Mucosa of gallbladder (tissue), 1 donor: ENCODE data around the gene HOXD1. TPM values are rescaled to one million over a fixed set of nuclear protein-coding genes. Genes with fewer than 3 reads are reported as not detected.

ENCODE experiments used
- DNase-seq: peaks from one replicate; pipeline ENCODE4 v3.0.0-alpha.2; 2020; ENCODE audit warnings: low spot score
- total RNA-seq: library from RNA; stranded (reverse); gene quantifications from one replicate; pipeline ENCODE4 v1.2.1, GENCODE V29; 2021
- donor health status: DM: no; HTN: no; CAD: no.

The HOXD1 gene
- total RNA-seq = 0.40 TPM

DNA sequence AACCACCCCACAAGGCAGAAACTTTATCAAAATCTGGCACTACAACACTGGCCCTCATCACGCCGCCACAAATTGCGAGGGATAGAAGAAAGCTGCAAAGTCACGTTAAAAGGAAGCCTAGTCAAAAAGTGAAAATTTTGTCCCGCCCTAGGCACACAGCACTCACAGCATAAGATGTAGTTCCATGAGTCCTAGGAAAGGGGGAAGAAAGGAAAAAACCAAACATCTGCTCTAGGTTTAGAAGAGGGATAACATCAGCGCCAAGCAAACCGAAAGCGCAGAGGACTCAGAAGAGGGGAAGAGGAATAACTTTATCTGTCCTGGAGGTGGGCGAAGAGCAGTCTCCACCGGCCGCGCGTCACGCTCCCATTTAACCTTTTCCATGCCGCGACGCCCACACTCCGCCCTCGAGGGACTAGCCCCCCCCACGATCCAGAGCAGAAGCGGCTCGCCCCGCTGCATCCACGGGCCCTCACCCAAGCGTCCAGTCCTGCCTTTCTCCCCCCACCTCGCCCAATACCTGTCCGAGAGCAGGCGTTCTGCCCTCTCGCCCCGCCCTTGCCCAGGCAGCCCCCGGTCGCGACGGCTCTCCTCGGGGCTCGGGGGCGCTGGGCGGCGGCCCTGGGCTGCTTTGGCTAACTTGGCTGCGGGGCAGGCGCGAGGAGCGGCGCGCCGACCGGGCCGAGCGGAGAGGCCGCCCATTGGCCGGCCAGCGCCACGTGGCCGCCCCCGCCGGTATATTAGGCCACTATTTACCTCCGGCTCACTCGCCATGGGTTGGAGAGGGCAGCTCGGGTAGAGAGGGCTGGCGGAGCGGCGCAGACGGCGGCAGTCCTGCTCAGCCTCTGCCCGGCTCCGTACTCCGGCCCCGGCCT, at the start of gene HOXD1:
TSS of gene HOXD1 (plus strand) at position 770 of the 875 bp plus-strand sequence. CDS start 134 bp downstream, outside the sequence.
- DNase-seq = no peak

DNA sequence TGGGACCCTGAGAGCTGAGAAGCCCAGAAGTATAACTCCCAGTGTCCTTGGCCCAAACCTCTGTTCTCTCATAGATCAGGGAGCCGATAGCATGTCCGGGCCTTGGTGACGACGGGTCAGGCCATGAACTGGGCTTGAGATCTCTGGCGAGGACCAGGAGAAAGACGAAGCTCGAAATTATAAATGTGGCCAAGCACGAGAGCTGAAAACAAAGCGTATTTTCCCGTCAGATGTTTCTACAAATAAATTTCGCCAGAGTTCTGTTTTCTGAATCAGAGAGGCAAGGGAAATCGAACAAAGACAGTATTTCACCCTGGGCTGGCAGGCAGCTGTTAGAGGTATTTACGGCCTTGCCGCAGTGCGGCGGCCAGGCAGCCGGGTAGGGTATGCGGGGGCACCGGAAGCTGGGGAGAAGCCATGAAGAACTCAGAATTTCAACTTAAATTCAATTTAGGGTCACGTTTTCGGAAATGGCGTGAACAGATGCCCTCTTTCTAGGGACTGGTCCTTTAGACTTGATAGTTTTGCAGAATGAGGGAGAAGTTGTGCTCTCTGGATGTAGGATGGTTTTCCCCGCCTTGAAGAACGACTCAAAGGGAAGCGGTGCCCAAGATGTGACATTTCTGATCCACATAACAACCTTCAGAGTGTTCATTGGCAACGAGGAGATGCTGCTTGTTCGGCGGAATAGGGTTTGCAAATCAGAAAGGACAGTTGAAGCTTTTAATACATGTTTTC, 49.4 kb upstream of the HOXD1 start:
- no peak for DNase-seq

DNA sequence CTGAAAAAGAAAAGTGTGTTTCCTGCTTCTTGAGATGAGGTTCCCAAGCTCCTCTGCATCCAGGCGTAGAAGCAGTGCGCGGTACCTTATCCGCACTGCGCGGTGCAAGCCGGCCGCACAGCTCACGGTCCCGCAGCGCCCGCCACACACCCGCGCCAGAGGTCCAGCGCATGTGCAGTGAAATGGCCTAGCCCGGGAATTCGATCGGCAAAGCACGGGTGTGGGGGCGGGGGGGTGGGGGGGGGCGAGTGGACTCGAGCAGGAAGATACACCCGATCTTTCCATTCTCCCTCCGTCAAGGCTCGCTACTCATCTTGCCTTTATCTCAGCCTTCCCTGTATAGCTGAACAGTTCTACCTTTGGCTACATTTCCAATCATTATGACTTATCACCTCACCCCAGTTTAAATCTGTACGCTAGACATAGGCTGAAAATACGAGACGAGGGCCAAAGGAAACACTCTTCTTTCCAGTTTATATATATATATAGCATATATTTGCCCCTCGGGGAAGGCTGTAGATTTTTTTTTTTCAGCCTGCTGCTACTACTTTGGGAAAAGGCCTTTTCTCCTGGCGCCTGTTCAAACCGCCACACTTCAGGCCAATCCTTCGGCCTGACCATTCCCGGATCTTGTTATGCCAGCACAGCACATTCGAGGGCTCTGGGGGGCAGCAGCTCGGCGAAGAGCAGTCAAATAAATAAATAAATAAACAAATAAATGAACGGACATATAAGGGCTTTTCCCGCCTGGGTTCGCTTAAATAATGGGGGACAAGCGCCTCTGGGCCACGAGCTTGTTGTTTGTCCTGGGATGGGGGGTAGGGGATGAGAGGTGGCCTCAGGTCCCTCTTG, 48.6 kb upstream of the HOXD1 start:
- DNase-seq = no peak

DNA sequence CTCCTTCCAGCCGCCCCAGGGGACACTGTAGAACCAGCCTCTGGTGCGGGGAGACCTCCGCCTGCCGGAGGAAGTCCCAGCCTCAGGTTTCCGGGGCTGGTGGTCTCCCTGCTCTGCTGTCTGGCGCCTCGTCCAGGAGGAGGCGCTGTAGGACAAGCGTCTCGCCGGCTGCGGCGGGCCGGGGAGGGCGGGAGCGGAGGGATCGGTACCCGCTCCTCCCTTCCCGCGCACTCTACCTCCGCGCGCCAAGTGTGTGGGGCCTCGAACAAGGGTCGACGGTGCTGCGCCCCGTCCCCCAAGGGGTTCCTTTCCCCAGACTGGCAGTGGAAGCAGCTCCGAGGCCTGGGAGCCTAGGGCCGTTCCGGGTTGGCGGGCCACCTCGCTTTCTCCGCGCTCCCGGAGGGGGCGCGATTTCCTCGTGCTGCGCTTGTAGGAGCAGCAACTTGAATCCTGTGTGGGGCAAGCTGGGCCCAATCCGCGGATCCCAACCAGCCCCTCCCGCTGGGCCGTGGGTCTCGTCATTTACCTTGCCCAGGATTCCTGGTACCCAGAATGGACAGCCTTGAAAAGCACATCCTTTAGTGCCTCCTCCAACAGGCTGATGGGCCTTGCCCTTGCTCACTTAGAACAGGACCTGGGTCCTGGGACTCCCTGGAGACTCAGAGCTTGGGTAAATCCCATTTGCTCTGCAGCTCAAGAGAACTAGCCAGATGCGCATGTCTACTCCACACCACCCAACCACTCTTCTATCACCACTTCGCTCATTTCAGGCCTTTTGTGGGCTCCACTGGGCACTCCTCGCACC, 47.8 kb upstream of the HOXD1 start:
- peak; percentile 21 for DNase-seq

DNA sequence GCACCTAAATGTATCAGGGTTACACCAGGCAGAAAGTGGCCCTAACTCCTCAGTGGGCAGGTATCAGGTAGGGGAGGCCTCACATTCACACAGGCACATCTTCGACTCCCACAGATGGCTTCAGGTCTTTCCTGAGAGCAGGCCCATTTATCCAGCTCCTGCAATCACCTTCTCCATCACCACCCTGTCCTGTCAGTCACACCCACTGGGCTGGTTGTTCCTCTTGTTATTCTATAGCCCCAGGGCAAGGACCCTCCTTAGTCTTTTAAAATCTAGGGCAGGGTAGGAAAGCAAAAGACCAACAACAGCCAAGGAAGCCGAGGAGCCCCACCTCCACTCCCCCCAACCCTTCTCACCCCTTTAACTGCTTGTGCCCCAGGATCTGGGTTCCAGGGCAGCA, 46.2 kb upstream of the HOXD1 start:
- no peak for DNase-seq

DNA sequence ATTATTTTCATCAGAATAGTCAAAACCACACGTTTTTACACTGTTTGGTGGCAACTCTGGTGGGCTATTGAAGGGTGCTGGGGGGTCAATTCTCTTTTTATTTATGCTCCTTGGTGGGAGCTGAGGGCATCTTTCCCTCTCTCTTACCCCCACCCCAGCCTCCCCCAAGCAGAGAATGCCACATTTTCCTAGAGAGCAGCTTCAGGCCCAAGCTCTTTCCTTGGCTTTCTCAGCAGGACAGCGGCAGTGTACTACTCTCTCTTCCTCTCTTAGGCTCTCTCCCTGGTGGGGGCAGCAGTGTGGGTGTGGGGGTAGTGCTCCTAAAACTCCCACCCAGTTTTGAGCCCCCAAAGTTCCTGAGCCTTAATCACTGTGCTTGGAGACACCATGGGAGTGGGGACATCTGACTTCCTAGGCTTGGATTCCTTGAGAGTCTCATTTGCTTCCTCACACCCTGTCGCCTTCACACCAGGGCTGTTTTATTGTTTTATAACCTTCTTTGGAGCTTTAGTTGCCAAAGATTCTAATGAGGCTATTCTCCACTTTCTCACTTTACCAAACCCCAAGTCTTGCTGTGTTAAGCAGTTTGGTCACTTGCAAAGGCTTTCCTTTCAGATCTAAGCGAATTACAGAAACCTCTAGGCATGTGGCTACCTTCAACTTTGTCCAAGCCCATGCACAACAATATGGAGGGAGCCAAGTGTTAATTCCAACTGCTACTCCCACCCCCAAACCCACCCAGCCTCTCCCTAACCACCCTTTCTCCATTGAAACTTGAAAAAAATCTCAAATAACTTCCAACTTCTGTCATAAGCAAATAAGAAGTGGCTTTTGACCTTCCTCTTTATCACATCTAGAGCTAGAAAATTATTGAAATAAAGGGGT, 43.1 kb upstream of the HOXD1 start:
- DNase-seq = no peak

DNA sequence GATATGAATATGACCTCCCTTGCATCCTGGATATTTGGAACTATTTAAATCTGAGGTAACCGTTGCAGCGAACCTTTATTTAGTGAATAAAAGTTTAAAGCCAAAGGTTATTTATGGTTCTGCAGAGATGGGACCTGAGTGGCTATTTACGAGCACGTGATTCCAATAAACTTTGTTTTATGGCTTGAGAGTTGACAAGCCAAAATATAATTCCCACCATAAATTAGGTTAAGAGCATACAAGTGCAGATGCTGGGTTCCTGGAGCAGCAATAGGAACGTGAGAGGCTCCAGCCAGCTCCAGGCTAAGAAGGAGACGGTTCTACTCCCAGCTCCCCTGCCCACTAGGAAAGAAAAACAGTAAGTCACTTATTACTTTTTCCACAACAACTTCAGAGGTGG, 42.4 kb upstream of the HOXD1 start:
- DNase-seq = no peak

DNA sequence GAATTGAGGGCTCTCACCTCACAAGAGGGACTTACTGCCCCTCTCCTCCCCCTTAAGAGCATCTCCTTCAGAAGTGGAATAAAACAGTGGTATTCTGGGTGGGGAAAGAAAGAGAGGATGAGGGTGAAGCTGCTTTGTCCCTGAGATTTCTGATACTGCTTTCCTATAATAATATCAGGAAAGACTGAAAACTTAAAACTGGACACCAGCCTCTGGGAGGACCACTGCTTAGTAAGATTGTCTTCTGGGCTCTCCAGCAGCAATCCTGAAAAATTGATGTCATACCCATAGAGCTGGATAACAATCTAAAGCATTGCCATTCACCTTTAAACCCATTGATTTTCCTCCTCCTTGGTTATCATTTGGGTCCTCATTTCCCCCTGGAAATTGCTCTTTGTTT, 41.8 kb upstream of the HOXD1 start:
- no peak for DNase-seq

DNA sequence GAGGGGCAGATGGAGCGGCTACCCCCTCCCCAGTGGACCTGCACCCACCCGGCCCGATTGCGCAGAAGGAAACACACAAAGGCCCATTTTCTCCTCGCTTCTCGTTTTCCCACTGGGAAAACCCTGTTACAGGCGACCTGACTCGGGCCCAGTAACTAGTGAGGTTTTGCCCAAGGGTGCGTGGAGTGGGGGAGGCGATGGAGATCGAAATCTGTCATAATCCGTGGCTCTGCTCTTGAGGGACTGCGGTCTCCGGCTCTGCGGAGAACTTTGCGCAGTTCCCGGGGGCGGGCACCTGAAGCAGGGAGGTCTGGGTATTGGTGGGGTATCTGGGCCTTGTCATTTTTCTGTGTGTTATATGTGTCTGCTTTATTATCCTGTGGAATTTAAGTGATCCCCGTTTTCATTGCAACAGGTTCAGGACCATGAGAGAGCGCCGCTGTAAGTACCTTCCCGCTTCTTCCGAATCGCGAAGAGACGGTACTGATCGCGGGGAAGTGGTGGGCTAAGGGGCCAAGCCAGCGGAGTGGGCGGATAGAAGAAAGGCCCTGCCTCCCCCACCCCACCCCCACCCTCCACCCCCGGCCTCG, 41.2 kb upstream of the HOXD1 start:
- DNase-seq = no peak

DNA sequence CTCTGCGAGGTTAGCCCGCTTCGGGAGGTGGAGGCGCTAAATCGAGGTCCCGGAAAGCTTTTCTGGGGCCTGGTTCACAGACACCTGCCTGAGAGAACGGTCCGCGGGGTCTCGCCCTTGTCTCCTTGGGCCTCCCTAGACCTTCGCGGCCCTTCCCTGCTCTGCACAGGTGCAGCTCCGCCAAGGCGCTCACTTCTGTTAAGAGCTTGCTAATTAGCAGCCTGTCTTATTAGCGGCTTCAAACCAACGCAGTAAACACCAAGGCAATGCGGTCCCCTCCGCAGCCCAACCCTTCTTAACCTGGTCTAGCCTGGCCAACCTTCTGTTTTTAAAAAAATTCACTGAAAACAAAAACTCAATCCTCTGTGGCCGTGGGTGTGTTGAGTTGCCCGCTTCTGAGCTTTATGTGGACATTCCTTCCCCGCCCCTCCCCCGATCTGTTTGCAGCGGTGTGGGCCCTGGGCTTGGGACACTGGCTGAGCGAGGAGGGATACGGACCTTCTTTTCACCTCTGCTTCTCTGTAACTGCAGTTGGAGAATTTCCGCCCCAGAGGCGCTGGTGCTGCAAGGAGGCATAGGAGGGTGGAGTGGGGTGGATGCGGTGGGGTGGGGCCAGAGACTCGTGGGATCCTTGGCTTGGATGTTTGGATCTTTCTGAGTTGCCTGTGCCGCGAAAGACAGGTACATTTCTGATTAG, 40.5 kb upstream of the HOXD1 start:
- DNase-seq = no peak

DNA sequence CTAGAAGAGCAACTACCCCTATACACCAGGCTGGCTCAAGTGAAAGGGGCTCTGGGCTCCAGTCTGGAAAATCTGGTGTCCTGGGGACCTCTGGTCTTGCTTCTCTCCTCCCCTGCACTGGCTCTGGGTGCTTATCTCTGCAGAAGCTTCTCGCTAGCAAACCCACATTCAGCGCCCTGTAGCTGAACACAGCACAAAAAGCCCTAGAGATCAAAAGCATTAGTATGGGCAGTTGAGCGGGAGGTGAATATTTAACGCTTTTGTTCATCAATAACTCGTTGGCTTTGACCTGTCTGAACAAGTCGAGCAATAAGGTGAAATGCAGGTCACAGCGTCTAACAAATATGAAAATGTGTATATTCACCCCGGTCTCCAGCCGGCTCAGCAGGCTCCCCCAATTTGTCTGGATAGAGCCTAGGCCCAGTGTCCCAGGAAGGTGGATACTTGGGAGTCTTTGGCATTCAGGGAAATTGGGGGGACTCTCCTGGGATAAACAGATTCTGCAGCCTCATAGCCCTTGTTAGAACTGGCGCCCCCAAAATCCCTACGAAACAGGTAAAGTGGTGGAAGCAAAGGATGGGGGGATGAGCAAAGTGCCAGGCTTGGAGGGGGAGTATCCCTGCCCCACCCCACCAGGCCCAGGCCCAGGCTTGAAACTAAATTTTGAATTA, 39.6 kb upstream of the HOXD1 start:
- DNase-seq = no peak

DNA sequence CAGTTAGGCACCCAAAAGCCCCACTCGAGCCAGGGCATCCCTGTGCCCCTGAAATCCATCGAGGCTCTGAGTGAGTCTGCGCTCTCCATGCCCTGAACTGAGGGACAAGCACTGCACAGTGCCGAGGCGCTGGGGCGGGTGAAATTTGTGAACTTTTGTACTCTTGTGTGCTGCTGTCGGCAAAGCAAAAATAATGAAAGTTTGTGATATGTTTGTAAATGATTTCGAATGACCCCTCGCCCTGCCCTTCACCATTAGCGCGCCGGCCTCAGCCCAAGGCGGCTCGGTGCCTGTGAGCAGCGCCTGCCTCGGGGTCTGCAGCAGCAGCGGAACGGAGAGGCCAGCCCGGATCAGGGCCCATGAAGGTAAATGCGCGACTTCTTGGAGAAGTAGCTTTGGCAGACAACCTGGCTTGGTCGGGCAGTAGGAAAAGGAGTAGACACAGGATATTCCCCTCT, 39.0 kb upstream of the HOXD1 start:
- no peak for DNase-seq

DNA sequence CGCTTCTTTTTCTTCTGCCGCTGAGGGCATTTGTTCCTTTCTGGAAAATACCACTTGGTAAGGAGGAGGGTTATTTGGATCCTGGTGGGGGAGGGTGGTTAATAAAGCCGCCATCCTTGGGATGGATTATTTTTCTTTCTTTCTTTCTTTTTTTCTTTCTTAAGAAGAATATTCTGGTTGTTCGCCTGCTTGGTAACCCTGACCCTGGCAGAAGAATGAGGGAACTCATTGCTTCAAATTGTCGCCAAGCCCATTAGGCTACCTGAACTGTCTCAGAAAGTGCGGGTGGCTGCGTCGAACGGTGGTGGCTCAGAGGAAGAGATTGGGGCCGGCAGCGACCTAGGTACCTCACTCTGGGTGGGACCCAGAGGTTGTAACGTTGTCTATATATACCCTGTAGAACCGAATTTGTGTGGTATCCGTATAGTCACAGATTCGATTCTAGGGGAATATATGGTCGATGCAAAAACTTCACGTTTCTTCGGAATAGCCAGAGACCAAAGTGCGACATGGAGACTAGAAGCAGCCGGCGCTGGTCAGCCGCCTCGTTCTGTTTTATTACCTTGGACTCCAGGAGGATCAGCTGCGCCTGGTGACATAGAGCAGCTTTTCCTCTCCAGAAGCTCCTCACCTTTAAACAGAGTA, 38.4 kb upstream of the HOXD1 start:
- DNase-seq = no peak

DNA sequence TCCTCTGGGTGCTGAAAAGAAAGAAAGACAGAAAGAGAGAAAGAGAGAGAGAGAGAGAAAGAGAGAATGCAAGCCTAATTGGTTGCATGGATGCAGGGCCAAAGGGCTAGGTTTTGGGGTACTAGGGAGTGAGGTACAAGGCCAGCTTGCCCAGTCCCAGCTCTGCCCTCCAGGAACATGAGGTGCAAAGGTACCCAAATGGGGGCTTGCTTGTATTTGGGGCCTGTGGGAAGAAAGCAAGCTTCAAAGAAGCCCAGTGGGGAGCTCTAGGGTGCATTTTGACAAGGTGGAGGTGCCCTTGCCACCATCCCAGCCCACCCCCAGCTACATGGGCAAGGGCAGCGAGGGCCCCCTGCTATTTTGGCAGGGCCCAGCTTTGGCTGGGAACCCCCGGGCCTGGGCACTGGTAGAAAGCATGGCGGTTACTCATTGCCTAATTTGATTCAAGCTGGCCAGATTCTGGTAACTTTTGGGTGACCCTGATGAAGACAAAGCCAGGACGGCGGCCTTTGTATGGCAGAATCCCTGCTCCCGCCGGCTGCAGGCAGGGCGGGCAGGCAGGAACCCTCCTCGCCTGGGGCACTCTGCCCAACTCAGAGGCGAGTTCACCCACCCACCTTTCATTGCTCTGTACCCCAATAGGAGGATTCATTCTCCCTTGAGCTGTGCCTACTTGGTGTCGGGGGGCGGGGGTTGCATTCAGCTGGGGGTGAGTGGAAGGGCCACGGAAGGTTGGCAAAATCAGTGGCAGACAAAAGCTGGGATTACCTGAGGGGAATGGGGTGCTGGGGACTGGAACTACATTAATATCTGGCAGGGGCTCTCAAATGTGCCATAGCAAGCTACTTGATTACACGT, 37.7 kb upstream of the HOXD1 start:
- no peak for DNase-seq

DNA sequence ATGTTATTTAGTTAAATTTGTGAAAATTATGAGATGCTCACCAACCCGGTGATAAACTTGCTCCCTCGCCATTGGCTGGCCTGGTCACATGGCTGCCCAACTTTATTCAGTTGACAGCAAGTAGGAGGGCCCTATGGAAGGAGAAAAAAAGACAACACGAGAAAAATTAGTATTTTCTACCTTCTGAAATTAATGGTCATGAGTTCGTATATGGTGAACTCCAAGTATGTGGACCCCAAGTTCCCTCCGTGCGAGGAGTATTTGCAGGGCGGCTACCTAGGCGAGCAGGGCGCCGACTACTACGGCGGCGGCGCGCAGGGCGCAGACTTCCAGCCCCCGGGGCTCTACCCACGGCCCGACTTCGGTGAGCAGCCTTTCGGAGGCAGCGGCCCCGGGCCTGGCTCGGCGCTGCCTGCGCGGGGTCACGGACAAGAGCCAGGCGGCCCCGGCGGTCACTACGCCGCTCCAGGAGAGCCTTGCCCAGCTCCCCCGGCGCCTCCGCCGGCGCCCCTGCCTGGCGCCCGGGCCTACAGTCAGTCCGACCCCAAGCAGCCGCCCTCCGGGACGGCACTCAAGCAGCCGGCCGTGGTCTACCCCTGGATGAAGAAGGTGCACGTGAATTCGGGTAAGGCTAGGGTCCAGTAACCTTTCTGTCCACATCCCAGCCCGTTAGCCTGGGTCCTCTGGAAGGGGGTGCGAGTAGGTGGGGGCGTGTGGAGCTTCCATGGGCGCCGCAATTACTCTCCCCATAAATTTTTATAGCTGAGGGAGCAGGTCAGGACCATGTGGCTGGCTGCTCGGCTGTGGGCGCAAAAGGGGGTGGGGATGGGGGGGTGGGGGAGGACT, 36.8 kb upstream of the HOXD1 start, which contains the start of gene HOXD4:
TSS of gene HOXD4 (plus strand) at position 109 of the 846 bp plus-strand sequence. CDS start at position 193, 84 bp downstream.
- DNase-seq = no peak
